PC-3 (cell line): ENCODE results near the gene TASOR2. TPM values are rescaled to one million over a fixed set of nuclear protein-coding genes. Genes with fewer than 3 reads are reported as not detected.

Experiments
- ATAC-seq: fragments of 200-7000 bp; cut with Tn5 transposase; 2 replicates; pipeline ENCODE4 v1.9.1; 2020; ENCODE audit warnings: mild to moderate bottlenecking, moderate library complexity
- BruUV-seq: library from RNA; stranded (reverse); fragments of 400-500 nt; replicated peaks from 2 replicates; lab custom pipeline; 2021; lab: Mats Ljungman, UMichigan
- CTCF ChIA-PET: fragments of 300-600 bp; sonication (Branson Sonifier 250); formaldehyde crosslinking; loops from one replicate; lab custom pipeline; 2022; ENCODE audit warnings: antibody characterized with exemption; lab: Charles Lee
- POLR2A ChIA-PET: fragments of 300-600 bp; sonication (Branson Sonifier 250); formaldehyde crosslinking; loops from one replicate; lab custom pipeline; 2022; ENCODE audit warnings: antibody characterized with exemption; ENCODE audit not compliant: unreplicated experiment; lab: Charles Lee
- DNase-seq: peaks from one replicate; pipeline ENCODE4 v3.0.0-alpha.2; 2015
- H2AFZ ChIP-seq: fragments of 300-600 bp; sonication (generic); 2 replicates; pipeline ENCODE4 v1.6.0; 2016; ENCODE audit warnings: antibody characterized with exemption, low read length
- H3F3A ChIP-seq: fragments of 300-600 bp; sonication (generic); one replicate; pipeline ENCODE4 v1.6.0; 2017; ENCODE audit warnings: antibody characterized with exemption, low read length, control low read depth, mild to moderate bottlenecking; ENCODE audit not compliant: unreplicated experiment
- H3K27ac ChIP-seq: fragments of 300-600 bp; sonication (generic); 2 replicates; pipeline ENCODE4 v1.5.1; 2016; ENCODE audit warnings: mild to moderate bottlenecking, low read length
- H3K27me3 ChIP-seq: fragments of 300-600 bp; sonication (generic); 2 replicates; pipeline ENCODE4 v1.6.1; 2016; ENCODE audit warnings: low read length, mixed read lengths
- H3K36me3 ChIP-seq: fragments of 300-600 bp; sonication (generic); 2 replicates; pipeline ENCODE4 v1.6.1; 2016; ENCODE audit warnings: low read depth, mixed run types, low read length, mixed read lengths
- H3K4me1 ChIP-seq: fragments of 300-600 bp; sonication (generic); 2 replicates; pipeline ENCODE4 v1.5.1; 2016; ENCODE audit warnings: low read length; ENCODE audit not compliant: insufficient read depth
- H3K4me2 ChIP-seq: fragments of 300-600 bp; sonication (generic); 2 replicates; pipeline ENCODE4 v1.6.0; 2016; ENCODE audit warnings: low read length
- H3K4me3 ChIP-seq: fragments of 300-600 bp; sonication (generic); 2 replicates; pipeline ENCODE4 v1.5.1; 2016; ENCODE audit warnings: mild to moderate bottlenecking, low read length, mixed read lengths
- H3K79me2 ChIP-seq: fragments of 300-600 bp; sonication (generic); 2 replicates; pipeline ENCODE4 v1.6.1; 2017; ENCODE audit warnings: low read length, mixed read lengths
- H3K9ac ChIP-seq: fragments of 300-600 bp; sonication (generic); 2 replicates; pipeline ENCODE4 v1.6.0; 2016; ENCODE audit warnings: mild to moderate bottlenecking, low read length
- H3K9me2 ChIP-seq: fragments of 300-600 bp; sonication (generic); replicated peaks from 2 replicates; pipeline ENCODE4 v1.6.1; 2016; ENCODE audit warnings: mixed run types, low read length, mixed read lengths
- H3K9me3 ChIP-seq: fragments of 300-600 bp; sonication (generic); 2 replicates; pipeline ENCODE4 v1.6.1; 2016; ENCODE audit warnings: low read length, mixed read lengths
- H4K20me1 ChIP-seq: fragments of 300-600 bp; sonication (generic); 2 replicates; pipeline ENCODE4 v1.6.1; 2016; ENCODE audit warnings: low read length, mixed read lengths
- EZH2 ChIP-seq: fragments of 300-600 bp; sonication (generic); IDR thresholded peaks from one replicate; pipeline ENCODE4 v1.6.1; 2017; ENCODE audit warnings: antibody characterized with exemption, mild to moderate bottlenecking, low read length; ENCODE audit not compliant: unreplicated experiment
- EZH2phosphoT487 ChIP-seq: fragments of 300-600 bp; sonication (generic); IDR thresholded peaks from 2 replicates; pipeline ENCODE4 v1.6.1; 2018; ENCODE audit warnings: mild to moderate bottlenecking, antibody characterized with exemption, low read length, borderline replicate concordance
- intact Hi-C: fragments of 100-400 bp; cut with micrococcal nuclease; formaldehyde crosslinking; loops from 2 replicates; pipeline ENCODE4 v1.9.0; 2023
- total RNA-seq: library from RNA; depleted of rRNA; stranded (reverse); fragments of >200 nt; gene quantifications from 2 replicates; pipeline ENCODE4 v1.2.3, GENCODE V29; 2014
- TF ChIP-seq, protein P1 (sequence below): fragments of 300-600 bp; sonication (generic); conservative IDR thresholded peaks from 2 replicates; pipeline ENCODE4 v1.5.1; 2017; ENCODE audit warnings: antibody characterized with exemption, low read depth, mild to moderate bottlenecking, low read length

TASOR2 gene
- total RNA-seq, 1 experiment from 2014 or later, result 47.3 TPM

DNA sequence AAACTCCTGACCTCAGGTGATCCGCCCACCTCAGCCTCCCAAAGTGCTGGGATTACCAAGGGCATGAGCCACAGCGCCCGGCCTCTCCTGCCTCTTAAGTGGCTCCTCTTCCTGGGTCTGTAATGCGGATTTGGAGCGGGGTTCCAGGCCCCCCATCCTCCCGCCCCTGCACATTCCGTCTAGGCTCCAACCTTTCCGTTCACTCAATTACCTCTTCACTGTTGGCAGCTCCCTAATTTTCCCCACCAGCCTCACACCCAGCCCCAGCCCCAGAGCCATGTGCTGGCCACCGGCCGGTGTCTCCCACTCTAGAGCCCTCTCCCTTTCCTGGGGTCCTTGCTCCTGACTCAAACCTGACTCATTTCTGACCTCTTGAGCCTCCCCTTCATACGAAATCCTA is 34.9 kb upstream of the TASOR2 start:
- H3K9ac ChIP-seq, result no peak overlapping the region
- H2AFZ ChIP-seq, result no peak overlapping the region
- no peaks in the 10 kb centered on the region; the same call in 1 of the 2 replicates for H3K4me1 ChIP-seq
- CTCF ChIA-PET, result no interaction called here
- H4K20me1 ChIP-seq, result no peaks in the 10 kb centered on the region
- H3K27me3 ChIP-seq, result no peaks in the 10 kb centered on the region
- no peaks in the 10 kb centered on the region for H3K9me2 ChIP-seq
- ATAC-seq (no peak), DNase-seq (no peak)
- POLR2A ChIA-PET, result no interaction called here
- no peaks in the 10 kb centered on the region for H3K9me3 ChIP-seq
- H3K4me3 ChIP-seq, result no peak overlapping the region
- no peak overlapping the region for H3K4me2 ChIP-seq
- H3K27ac ChIP-seq, result no peak overlapping the region
- no peaks in the 10 kb centered on the region for H3F3A ChIP-seq
- no peaks in the 10 kb centered on the region for H3K36me3 ChIP-seq
- BruUV-seq, result no TSS peak
- intact Hi-C loops, result no loop called here
- no peak for TF ChIP-seq EZH2
- no peak for TF ChIP-seq EZH2phosphoT487
- TF ChIP-seq, protein P1, sequence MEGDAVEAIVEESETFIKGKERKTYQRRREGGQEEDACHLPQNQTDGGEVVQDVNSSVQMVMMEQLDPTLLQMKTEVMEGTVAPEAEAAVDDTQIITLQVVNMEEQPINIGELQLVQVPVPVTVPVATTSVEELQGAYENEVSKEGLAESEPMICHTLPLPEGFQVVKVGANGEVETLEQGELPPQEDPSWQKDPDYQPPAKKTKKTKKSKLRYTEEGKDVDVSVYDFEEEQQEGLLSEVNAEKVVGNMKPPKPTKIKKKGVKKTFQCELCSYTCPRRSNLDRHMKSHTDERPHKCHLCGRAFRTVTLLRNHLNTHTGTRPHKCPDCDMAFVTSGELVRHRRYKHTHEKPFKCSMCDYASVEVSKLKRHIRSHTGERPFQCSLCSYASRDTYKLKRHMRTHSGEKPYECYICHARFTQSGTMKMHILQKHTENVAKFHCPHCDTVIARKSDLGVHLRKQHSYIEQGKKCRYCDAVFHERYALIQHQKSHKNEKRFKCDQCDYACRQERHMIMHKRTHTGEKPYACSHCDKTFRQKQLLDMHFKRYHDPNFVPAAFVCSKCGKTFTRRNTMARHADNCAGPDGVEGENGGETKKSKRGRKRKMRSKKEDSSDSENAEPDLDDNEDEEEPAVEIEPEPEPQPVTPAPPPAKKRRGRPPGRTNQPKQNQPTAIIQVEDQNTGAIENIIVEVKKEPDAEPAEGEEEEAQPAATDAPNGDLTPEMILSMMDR, result no peak
- H3K79me2 ChIP-seq, result no peaks in the 10 kb centered on the region

DNA sequence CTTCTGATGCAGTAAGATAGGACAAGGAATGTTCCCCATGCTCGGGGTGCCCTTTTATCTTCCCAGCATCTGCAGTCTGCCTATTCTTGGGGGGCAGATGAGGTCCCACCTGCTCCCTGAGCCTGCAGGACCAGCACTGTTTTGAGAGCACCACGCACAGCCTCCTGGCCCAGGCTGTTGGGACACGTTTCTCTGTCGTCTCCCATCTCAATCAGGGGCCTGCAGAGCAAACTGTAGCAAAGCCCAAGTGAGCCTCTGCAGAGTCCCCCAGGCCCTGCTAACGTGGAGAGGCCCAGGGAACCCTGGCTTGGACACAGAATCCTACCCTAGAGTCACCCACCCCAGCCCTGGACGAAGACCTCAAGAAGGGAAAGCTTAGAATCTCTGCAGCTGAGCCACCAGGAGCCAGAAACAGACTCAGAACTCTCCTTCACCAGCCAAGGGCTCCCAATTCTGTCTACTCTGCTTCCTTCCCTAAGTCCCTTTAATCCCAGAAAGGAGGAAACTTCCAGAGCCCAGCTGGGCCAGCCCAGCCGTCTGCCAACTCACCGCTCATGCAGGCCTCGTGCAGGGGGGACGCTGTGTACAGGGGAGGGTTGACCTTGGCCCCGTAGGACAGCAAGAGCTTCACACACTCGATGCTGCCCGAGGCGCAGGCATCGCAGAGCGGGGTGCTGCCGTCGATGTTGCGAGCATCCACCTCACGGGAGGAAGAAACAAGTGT is 33.8 kb upstream of the TASOR2 start:
- Histone ChIP-seq H3K27ac (no peak overlapping the region), H3K9me2 (no peaks in the 10 kb centered on the region), H4K20me1 (no peaks in the 10 kb centered on the region), H3K9me3 (no peaks in the 10 kb centered on the region), H3K4me2 (no peak overlapping the region), H3K4me3 (no peak overlapping the region), H2AFZ (no peak overlapping the region), H3K79me2 (no peaks in the 10 kb centered on the region), H3F3A (no peaks in the 10 kb centered on the region), H3K9ac (no peak overlapping the region), H3K27me3 (no peaks in the 10 kb centered on the region), H3K4me1 (no peaks in the 10 kb centered on the region; the same call in 1 of the 2 replicates), H3K36me3 (no peaks in the 10 kb centered on the region)
- DNase-seq, result no peak
- BruUV-seq, result no TSS peak
- no peak for ATAC-seq
- intact Hi-C loops, result no loop called here
- no peak for TF ChIP-seq EZH2phosphoT487
- TF ChIP-seq EZH2, result no peak
- TF ChIP-seq, protein P1, result no peak
- POLR2A ChIA-PET, result no interaction called here
- CTCF ChIA-PET, result no interaction called here

DNA sequence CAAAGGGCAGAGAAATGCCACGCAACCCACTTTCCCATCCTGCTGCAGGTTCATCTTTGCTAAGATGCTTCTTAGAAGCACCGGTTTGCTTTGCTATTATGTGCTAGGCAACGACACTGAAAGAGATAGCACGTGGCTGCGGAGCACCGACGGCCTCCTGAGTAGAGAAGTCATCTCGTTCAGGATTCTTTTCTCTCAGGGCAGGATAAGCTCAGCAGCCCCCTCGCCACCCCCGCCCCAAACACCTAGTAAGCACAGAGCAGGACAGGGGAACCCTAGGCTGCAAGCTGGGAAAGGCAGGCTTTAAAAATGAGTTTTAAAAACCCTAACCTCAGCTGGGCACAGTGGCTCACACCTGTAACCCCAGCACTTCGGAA is 33.3 kb upstream of the TASOR2 start:
- H3K4me1 ChIP-seq, result no peaks in the 10 kb centered on the region; the same call in 1 of the 2 replicates
- no peak overlapping the region for H3K4me2 ChIP-seq
- intact Hi-C loops, result no loop called here
- no peaks in the 10 kb centered on the region for H3K27me3 ChIP-seq
- no peak overlapping the region for H2AFZ ChIP-seq
- BruUV-seq, result no TSS peak
- H3K9me3 ChIP-seq, result no peaks in the 10 kb centered on the region
- DNase-seq, result no peak
- no peak overlapping the region for H3K4me3 ChIP-seq
- H3K79me2 ChIP-seq, result no peaks in the 10 kb centered on the region
- H3K27ac ChIP-seq, result no peak overlapping the region
- no peak overlapping the region for H3K9ac ChIP-seq
- H3K36me3 ChIP-seq, result no peaks in the 10 kb centered on the region
- no peak for ATAC-seq
- CTCF ChIA-PET, result no interaction called here
- POLR2A ChIA-PET, result no interaction called here
- no peaks in the 10 kb centered on the region for H3K9me2 ChIP-seq
- TF ChIP-seq, protein P1, result no peak
- TF ChIP-seq EZH2 (no peak), EZH2phosphoT487 (no peak)
- H4K20me1 ChIP-seq, result no peaks in the 10 kb centered on the region
- H3F3A ChIP-seq, result no peaks in the 10 kb centered on the region
